ENCODE results near the gene VPS13D.

The VPS13D gene

DNA sequence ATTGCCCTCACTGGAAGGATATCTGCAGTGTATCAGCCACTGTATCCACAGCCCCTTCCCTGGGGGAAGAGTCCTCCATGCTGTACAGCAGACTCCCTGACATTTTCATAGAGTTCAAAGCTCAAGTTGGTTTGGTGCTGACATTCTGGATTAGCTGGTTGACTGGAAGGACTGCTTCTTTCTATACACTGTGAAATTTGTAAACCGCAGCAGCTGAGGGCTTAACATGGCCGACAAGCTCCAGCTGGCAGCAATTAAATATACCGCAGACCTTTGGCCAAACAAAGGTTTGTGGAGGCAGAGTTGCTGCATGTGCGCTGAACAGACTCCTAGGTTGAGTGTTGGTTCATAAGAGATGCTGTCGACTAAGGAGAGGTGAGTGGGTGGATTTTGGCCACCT, 261.8 kb downstream of the VPS13D start:
- Histone ChIP-seq H3K9me3 (ENCODE audit: low read depth, low read length) (no peaks in the 10 kb centered on the region), H3K4me3 (no peak overlapping the region), H3K9ac (ENCODE audit: insufficient read length) (no peak overlapping the region), H3K36me3 (ENCODE audit: insufficient read depth, low read length) (no peaks in the 10 kb centered on the region), H3K27ac (no peak overlapping the region)
- DNase-seq (ENCODE audit: low read depth, low spot score), result no peak
- TF ChIP-seq POLR2AphosphoS5 (IDR thresholded peaks at IDR 0.05; ENCODE audit: borderline replicate concordance, low read depth, low read length) (no peak), EZH2 (IDR thresholded peaks at IDR 0.05) (no peak), FOXP2 (optimal IDR thresholded peaks at IDR 0.05; ENCODE audit: control extremely low read depth, extremely low read length, insufficient read depth) (no peak)

DNA sequence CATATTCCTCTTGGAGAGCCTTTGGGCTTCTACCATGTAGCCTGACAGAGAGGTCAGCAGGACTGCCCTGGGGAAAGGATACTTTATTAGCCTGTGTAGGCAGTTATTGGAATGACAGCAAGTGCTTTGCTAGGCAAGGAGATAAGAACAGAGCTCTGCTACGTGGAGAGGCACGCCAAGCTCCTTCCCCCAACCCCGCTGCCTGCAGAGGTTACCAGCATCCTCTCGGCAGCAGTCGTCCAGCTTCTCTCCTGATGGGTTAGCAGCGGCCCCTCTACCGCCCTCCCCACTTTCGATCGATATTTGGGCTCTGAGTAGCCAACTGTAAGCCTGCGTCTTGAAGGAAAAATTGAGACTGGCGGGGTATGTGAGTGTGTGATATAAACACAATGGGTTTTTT, 265.9 kb downstream of the VPS13D start:
- DNase-seq (ENCODE audit: low read depth, low spot score), result no peak
- no peak for TF ChIP-seq POLR2AphosphoS5 (IDR thresholded peaks at IDR 0.05; ENCODE audit: borderline replicate concordance, low read depth, low read length)
- no peak for TF ChIP-seq FOXP2 (optimal IDR thresholded peaks at IDR 0.05; ENCODE audit: control extremely low read depth, extremely low read length, insufficient read depth)
- TF ChIP-seq EZH2 (IDR thresholded peaks at IDR 0.05), result no peak
- H3K9me3 ChIP-seq (ENCODE audit: low read depth, low read length), result no peaks in the 10 kb centered on the region
- H3K27ac ChIP-seq, result no peak overlapping the region
- H3K9ac ChIP-seq (ENCODE audit: insufficient read length), result no peak overlapping the region
- H3K4me3 ChIP-seq, result no peak overlapping the region
- no peaks in the 10 kb centered on the region for H3K36me3 ChIP-seq (ENCODE audit: insufficient read depth, low read length)

DNA sequence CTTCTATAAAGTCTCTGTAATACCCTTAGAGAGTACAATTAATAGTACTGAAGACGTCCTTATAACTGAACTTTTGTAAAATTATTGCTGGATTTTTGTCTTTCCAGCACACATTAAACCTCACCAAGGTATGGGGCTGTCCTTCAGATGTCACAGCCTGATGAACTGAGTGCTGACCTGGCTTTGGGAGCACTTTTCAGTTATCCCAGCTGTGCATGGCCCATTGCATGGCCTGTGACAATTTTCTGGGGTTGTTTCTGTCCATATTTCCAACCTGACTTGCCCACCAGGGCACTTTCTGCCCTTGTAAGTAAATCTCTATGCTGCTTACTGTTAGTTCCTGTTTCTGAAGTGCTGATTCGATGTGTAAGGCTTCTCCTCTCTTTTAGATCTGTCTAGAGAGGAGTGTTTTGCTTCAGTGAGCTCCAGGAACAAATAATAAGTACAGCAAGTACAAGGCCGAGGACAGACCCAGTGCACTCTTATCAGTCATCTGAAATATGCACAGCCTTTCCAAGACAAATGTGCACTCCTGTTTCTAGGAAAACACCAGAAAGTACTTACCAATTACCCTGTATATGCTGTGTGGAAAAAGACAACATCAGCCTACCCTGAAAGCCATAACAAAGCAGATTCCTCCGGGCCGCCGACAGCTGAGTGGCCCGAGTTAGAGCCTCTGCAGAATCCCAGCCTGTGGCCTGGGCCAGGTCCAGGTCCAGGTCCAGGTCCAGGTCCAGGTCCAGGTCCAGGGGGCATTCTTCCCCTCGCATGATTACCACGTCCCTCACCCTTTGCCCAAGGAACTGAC, 266.5 kb downstream of the VPS13D start:
- H3K9ac ChIP-seq (ENCODE audit: insufficient read length), result no peak overlapping the region
- no peak for TF ChIP-seq POLR2AphosphoS5 (IDR thresholded peaks at IDR 0.05; ENCODE audit: borderline replicate concordance, low read depth, low read length)
- no peak for TF ChIP-seq FOXP2 (optimal IDR thresholded peaks at IDR 0.05; ENCODE audit: control extremely low read depth, extremely low read length, insufficient read depth)
- no peak for TF ChIP-seq EZH2 (IDR thresholded peaks at IDR 0.05)

DNA sequence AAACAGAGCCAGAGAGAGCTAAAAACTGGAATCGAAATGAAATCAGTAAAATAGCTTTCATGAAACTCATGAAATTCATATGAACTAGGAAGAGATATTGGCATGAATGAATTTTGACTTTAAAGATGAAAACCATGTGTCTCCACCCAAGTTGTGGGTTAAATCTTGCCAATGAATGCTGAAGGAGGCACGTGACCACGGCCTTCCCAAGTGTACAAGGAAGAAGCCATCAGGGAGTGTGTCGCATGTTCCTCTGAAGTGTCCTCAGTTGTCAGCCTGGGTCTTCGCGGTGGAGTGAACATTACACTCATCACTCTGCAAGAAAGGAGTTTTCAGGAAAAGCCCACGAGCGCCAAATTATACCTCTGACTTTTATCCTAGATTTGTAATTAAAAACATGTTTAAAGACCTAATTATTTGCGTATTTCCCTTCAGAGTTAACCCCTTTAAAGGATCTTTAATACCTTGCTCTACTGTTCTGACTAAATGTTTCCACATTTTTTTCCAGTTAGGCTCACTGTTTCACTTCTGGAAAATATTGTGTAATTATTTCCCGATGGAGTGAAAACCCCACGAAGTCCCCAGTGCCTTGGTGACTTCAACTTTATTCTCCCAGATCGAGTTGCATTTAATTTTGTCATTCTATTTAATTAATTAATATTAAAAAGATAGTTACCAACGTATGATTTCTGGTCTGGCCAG, 269.9 kb downstream of the VPS13D start:
- no peak for DNase-seq (ENCODE audit: low read depth, low spot score)
- Histone ChIP-seq H3K9ac (ENCODE audit: insufficient read length) (no peak overlapping the region), H3K4me3 (0 out of 2 replicates have a peak overlapping the region, but pooled peaks have one; percentile 14), H3K27ac (peak overlapping the region; percentile 56), H3K36me3 (ENCODE audit: insufficient read depth, low read length) (no peaks in the 10 kb centered on the region), H3K9me3 (ENCODE audit: low read depth, low read length) (no peaks in the 10 kb centered on the region)
- TF ChIP-seq POLR2AphosphoS5 (IDR thresholded peaks at IDR 0.05; ENCODE audit: borderline replicate concordance, low read depth, low read length) (no peak), FOXP2 (optimal IDR thresholded peaks at IDR 0.05; ENCODE audit: control extremely low read depth, extremely low read length, insufficient read depth) (no peak), EZH2 (IDR thresholded peaks at IDR 0.05) (no peak)

More for the DNA sequence above, 266.5 kb downstream of the VPS13D start:
- H3K36me3 ChIP-seq (ENCODE audit: insufficient read depth, low read length), result no peaks in the 10 kb centered on the region
- H3K27ac ChIP-seq, result no peak overlapping the region
- H3K9me3 ChIP-seq (ENCODE audit: low read depth, low read length), result no peaks in the 10 kb centered on the region
- no peak for DNase-seq (ENCODE audit: low read depth, low spot score)
- H3K4me3 ChIP-seq, result no peak overlapping the region

DNA sequence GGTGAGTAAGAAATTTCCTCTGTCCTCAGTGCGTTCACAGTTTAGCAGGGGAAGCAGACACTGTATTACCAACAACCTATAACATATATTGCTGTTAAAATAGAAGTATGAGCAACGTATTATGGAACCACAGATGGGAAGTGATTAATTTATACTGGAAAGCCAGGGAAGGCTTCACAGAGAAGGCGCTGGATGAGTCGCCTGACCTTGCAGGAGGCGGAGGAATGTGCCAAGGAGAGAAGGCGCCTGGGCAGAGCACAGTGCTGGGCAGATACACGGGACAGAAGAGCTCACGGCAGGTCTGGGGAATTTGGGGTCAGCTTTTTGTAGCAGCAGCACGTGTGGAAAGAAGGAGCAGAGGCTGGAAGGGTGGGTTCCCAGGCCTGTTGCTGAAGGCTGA, 271.8 kb downstream of the VPS13D start:
- H3K4me3 ChIP-seq, result no peak overlapping the region
- TF ChIP-seq EZH2 (IDR thresholded peaks at IDR 0.05), result no peak
- no peak for TF ChIP-seq FOXP2 (optimal IDR thresholded peaks at IDR 0.05; ENCODE audit: control extremely low read depth, extremely low read length, insufficient read depth)
- no peak for TF ChIP-seq POLR2AphosphoS5 (IDR thresholded peaks at IDR 0.05; ENCODE audit: borderline replicate concordance, low read depth, low read length)
- DNase-seq (ENCODE audit: low read depth, low spot score), result no peak
- no peak overlapping the region for H3K9ac ChIP-seq (ENCODE audit: insufficient read length)
- H3K9me3 ChIP-seq (ENCODE audit: low read depth, low read length), result no peaks in the 10 kb centered on the region
- H3K27ac ChIP-seq, result no peak overlapping the region
- no peaks in the 10 kb centered on the region for H3K36me3 ChIP-seq (ENCODE audit: insufficient read depth, low read length)

DNA sequence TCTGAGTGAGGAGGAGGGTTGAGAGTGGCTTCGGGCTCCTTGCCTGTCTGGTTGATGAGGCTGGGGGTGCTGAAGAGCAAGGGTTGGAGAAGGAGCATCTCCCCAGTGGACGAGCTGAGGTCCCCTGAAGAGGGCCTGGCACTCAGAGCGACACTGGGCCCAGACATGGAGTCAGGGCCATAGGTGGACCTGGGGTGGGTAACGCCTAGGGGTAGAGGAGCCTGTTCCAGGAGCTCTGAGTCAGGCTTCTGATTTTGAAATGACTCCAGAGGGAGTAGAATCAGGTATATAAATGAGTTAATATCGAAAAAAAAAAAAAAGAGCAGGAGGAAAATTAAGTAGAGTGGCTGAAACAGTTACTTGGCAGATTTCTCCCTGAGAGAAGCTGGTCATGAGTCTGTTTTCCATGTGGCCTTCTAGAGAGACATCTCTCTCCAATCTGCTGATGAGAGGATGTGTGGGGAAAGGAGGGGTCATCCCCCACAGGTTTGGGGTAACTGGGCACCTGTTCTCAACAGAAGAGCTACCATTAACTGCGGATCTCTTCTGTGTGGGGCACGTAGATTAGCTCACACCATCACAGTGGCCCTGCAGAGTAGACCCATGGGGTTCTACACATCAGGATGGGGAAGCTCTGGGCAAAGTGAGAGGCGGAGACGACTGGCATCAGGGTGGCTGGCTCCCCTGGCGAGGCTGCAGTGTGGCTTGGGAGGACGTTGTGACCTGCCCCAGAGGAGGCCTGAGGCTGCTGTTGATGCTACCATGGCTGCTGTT, 272.7 kb downstream of the VPS13D start:
- Histone ChIP-seq H3K9ac (ENCODE audit: insufficient read length) (no peak overlapping the region), H3K9me3 (ENCODE audit: low read depth, low read length) (no peaks in the 10 kb centered on the region), H3K4me3 (no peak overlapping the region), H3K27ac (no peak overlapping the region), H3K36me3 (ENCODE audit: insufficient read depth, low read length) (no peaks in the 10 kb centered on the region; the same call in 1 of the 2 replicates)
- no peak for TF ChIP-seq POLR2AphosphoS5 (IDR thresholded peaks at IDR 0.05; ENCODE audit: borderline replicate concordance, low read depth, low read length)
- no peak for TF ChIP-seq EZH2 (IDR thresholded peaks at IDR 0.05)
- no peak for TF ChIP-seq FOXP2 (optimal IDR thresholded peaks at IDR 0.05; ENCODE audit: control extremely low read depth, extremely low read length, insufficient read depth)
- DNase-seq (ENCODE audit: low read depth, low spot score), result no peak

DNA sequence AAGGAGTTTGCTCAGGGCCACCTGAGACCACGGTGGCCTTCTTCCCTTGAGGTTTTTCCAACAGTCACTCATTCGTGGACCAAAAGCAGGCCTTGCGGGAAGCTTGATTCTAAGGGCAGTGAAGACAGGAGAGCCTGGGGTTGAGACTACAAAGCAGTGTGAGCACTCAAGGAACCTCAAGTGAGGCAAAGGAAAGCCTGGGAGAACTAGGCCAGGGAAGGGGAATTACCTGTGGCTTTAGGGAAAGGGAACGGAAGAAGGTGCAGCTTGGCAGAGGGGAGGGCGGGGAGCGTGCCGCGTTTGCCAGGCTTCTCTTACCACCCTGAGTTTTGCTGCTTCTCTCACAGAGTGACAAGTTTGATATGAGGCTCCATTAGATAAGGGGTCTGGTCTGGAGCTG, 273.9 kb downstream of the VPS13D start:
- Histone ChIP-seq H3K27ac (no peak overlapping the region), H3K4me3 (no peak overlapping the region), H3K36me3 (ENCODE audit: insufficient read depth, low read length) (no peaks in the 10 kb centered on the region; the same call in 1 of the 2 replicates), H3K9ac (ENCODE audit: insufficient read length) (no peak overlapping the region), H3K9me3 (ENCODE audit: low read depth, low read length) (no peaks in the 10 kb centered on the region)
- no peak for TF ChIP-seq EZH2 (IDR thresholded peaks at IDR 0.05)
- no peak for TF ChIP-seq POLR2AphosphoS5 (IDR thresholded peaks at IDR 0.05; ENCODE audit: borderline replicate concordance, low read depth, low read length)
- no peak for TF ChIP-seq FOXP2 (optimal IDR thresholded peaks at IDR 0.05; ENCODE audit: control extremely low read depth, extremely low read length, insufficient read depth)
- no peak for DNase-seq (ENCODE audit: low read depth, low spot score)

DNA sequence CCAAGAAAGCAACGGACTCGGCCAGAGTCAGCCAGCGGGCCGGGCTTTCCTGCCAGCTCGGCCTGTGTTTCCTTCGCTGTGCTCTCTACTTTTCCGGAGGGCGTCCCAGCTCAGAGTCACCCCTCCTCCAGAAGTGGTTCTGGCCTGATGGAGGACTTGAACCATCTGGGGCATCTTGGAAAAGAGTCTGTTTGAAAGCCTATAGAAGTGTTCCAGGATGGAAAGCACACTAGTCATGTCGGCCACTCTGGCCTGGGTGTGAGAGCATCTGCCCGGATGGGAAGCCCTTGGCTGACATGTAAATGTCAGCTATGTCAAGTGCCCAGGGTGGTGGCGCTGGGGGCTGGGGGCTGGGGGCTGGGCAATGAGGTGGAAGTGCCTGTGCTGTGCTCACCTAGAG, 274.8 kb downstream of the VPS13D start:
- TF ChIP-seq POLR2AphosphoS5 (IDR thresholded peaks at IDR 0.05; ENCODE audit: borderline replicate concordance, low read depth, low read length) (no peak), FOXP2 (optimal IDR thresholded peaks at IDR 0.05; ENCODE audit: control extremely low read depth, extremely low read length, insufficient read depth) (no peak), EZH2 (IDR thresholded peaks at IDR 0.05) (no peak)
- no peaks in the 10 kb centered on the region; the same call in 1 of the 2 replicates for H3K36me3 ChIP-seq (ENCODE audit: insufficient read depth, low read length)
- no peak overlapping the region for H3K9ac ChIP-seq (ENCODE audit: insufficient read length)
- no peak overlapping the region for H3K27ac ChIP-seq
- H3K4me3 ChIP-seq, result no peak overlapping the region
- no peaks in the 10 kb centered on the region for H3K9me3 ChIP-seq (ENCODE audit: low read depth, low read length)
- DNase-seq (ENCODE audit: low read depth, low spot score), result no peak

All from SK-N-MC (cell line).